GM10847 (cell line): ENCODE data around the gene PLCB1.

Experiments
- POLR2A ChIP-seq: IDR thresholded peaks from 2 replicates; pipeline ENCODE4 v1.6.1; 2011; ENCODE audit not compliant: insufficient read length; ENCODE audit errors: extremely low read depth

Gene PLCB1

DNA sequence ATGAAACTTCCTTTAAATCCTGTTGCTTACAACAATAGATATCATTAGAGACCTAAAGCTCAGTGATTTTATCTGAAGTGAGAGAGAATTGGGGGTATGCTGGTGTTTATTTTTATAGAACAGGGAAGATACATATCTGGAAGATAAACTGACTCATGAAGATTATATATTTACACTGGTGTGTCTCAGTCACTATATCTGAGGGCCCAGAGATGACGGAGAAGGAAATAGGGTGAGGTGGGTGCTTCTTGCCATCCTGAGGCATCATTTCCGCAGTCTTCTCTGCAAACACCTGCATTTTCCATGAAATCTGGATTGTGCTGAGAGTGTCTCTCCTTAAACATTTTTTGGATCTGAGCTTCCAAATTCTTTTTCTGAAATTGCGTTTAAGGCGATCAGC lies 5.9 kb upstream of the PLCB1 start:
- TF ChIP-seq POLR2A, result no peak

DNA sequence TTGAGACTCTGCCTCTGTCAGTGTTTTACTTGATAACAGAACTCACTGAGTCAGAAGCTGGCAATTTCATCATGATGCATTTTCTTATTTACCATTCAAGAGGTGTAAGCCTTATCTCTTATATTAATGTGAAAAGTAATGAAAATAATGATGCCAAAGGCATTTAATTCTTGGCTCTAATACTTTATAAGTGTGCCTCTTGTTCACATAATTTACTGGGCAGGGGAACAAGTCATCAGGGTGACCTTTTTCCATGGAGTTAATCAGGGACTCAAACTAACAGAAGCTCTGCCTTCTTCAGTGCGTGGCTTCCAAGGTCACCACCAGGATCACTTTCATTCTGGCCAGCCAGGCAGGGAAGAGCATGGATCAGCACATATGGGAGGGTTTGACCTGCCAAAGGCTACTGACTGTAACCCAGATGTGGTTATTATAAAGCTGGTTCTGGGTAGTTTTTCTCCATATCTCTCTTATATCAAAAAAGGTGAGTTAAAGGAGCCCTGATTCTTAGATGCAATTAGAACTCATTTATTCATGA lies 5.2 kb upstream of the PLCB1 start:
- no peak for TF ChIP-seq POLR2A

DNA sequence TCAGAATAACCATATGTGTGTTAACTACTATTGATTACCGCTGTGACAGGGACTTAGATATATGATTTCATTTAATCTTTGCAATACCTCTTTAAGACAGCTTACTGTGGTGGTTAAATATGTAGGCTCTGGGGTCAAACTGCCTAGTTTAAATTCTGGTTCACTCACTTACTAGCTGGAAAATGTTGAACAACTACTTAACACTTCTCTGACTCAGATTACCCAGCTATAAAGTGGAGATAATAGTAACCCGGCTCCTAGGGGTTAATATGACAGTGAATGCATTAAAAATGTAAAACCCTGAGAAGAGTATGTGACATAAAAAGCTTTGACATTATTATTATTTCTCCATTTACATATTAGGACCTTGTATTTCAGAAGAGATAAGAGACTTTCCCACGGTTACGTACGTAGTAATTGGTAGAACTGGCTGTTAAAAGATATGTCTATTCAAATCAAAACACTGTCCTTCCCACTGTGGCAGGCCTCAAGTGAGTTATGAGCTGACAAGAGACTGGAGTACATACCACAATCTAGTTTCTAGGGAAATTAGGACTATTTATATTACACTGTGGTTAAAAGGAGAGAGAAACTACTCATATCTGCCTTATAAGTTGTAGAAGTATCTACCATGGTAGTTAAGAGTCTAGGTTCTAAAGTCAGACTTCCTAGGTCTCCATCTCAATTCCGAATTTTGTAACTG lies 4.4 kb upstream of the PLCB1 start:
- no peak for TF ChIP-seq POLR2A

DNA sequence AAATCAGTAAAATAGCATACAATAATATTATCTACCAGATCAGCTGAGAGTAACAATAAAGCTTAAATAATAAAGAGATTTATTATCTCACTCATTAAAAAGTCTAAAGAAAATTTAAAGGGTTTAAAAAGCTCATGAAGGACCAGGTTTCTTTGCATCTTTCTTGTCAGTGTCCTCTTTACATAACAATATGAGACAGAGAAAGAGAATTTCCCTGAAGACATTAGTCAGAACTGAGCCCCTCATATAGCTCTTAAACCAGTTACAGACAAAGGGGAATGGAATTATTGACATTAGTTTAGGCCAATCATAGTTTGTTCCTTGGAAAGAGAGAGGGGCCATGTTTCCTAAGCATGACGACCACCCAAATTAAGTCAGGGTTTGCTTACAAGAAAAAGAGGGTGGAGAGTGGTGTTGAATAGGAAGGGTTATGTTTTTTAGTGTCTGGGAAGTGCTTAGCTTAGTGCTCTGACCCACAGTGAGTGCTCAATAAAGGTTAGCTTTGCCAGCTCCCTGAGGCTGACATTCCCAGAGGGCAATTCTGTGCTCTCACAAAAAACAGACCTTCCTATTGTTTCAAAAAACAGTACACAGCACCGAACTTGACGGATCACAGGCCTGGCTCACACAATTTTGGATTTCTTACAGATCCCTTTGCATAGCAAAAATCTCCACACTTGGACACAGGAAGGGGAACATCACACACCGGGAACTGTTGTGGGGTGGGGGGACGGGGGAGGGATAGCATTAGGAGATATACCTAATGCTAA lies 3.6 kb upstream of the PLCB1 start:
- no peak for TF ChIP-seq POLR2A

DNA sequence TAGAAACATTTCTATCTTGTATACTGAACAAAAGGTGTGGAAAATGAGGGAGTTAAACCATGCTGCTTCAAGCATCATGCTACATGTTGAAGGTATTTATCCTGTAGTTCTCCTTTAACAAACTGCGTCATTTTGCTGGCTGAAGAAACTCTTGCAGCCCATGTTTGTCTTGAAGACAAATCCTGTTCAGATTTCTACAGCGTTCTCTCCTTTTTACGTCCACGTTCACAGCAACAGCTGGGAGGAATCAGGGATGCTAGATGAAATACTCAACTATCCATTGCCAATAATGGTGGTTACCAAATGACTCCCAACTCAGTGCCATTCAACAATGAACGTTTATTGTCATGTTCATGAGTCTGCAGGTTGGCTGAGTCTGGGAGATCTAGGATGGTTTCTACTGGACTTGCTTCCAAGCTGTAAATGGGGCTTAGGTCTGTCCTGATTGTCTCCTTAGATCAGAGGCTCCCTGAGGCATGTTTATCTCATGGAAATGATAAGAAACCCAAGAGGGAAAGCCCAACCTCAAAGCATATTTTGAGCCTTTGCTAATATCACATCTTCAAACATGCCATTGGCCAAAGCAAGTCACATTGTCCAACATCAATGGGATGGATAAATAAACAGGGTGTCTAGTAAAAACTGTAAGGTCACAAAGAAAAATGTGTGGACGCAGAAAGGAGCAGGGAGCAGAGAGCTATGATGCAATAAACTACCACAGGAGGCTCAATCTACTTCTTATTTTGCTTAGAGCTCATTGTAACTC lies 2.7 kb upstream of the PLCB1 start:
- TF ChIP-seq POLR2A, result no peak

GRCh38 chr20:8130840-8131526 lies 1.1 kb upstream of the PLCB1 start:
- no peak for TF ChIP-seq POLR2A

- no peak for TF ChIP-seq POLR2A
Measured at GRCh38 chr20:8132484-8133309, 631 bp downstream of the PLCB1 start.

DNA sequence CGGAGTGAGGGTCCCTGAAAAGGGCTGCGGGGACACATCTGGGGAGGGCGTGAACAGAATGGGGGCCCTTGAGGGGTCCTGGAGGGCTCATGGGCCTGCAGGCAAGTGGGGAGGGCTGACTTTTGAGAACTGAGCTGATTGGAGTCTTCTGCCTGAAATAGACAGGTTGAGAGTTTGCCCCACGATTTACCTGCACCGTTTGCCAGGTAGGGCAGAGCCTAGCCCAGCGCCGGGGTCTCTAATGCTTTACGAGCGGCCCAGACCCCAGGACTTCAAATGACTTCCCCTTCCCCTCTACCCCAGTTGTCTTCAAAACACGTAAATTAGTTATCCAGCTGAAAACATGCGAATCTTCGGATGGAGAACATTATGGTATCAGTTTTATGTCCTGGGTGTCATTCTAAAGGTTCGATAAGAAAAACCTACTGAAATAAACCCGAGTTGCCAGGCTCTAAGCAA lies 1.3 kb downstream of the PLCB1 start:
- TF ChIP-seq POLR2A, result no peak

GRCh38 chr20:8133851-8134451 lies 1.9 kb downstream of the PLCB1 start:
- no peak for TF ChIP-seq POLR2A

GRCh38 chr20:8139899-8140298 lies 7.8 kb downstream of the PLCB1 start:
- no peak for TF ChIP-seq POLR2A

GRCh38 chr20:8143474-8143873 lies 11.4 kb downstream of the PLCB1 start:
- TF ChIP-seq POLR2A, result no peak

DNA sequence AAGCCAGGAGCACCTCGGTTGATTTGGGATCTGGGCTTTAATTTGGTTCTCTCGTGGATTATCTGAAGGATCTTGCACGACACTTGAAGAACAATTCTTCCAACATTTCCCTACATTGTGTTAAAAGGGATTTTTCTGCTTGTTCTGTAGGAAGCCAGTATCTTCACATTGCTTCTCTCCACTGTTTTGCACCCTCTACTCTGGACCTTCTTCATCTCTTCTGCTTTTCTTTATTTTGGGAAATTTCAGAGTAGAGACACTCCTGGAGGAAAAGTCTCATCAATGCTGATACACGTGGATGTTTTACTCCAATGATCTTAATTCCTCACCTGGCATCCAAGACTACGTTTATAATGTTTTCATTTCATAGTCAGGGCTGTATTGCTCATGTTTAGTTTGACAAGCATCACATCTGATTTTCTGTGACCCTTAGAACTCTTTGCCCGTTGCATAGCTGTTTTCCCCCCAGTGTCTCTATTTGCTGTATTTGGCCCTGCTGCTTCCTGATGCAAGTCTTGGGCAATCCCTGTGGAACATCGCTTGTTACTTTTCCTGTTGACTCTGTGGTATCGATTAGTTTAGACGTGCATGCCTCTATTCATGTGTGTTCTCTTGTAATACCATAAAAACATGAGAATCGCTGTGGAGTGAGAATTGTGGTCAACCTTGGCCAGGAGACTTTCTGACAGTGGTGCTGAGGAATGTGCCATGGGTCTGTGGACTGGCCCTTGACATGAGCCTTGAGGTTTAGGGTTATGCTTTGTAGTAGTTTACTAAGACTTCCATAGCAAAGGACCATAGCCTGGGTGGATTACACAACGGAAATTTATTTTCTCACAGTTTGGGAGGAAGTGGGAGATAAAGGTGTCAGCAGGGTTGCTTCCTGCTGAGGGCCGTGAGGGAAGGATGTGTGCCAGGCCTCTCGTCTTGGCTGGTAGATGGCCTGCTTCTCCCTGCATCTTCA lies 12.5 kb downstream of the PLCB1 start:
- TF ChIP-seq POLR2A, result no peak
